GM12878 (cell line): ENCODE results near the gene CHFR. TPM values are rescaled to one million over a fixed set of nuclear protein-coding genes. Genes with fewer than 3 reads are reported as not detected.

ENCODE experiments used
- ATAC-seq: fragments of 200-7000 bp; cut with Tn5 transposase; 3 replicates; pipeline ENCODE4 v1.9.1; 2020; ENCODE audit warnings: mild to moderate bottlenecking, moderate library complexity
- BruUV-seq: library from RNA; stranded (reverse); fragments of 400-500 nt; replicated peaks from 2 replicates; lab custom pipeline; 2021; lab: Mats Ljungman, UMichigan
- CTCF ChIA-PET: fragments of 300-600 bp; sonication (Branson Sonifier 250); formaldehyde crosslinking; extraction: SDS; loops from one replicate; lab custom pipeline; 2021; ENCODE audit warnings: inconsistent platforms; lab: Yijun Ruan, JAX
- POLR2A ChIA-PET: fragments of 350-600 bp; formaldehyde crosslinking; extraction: SDS; loops from one replicate; lab custom pipeline; 2021; ENCODE audit warnings: inconsistent platforms; lab: Charles Lee
- RAD21 ChIA-PET: fragments of 300-600 bp; sonication (Branson Sonifier 250); formaldehyde crosslinking; loops from one replicate; lab custom pipeline; 2023; ENCODE audit warnings: antibody characterized with exemption; ENCODE audit not compliant: unreplicated experiment; lab: Charles Lee
- SMC1A ChIA-PET: fragments of 300-600 bp; sonication (Branson Sonifier 250); formaldehyde crosslinking; loops from one replicate; lab custom pipeline; 2023; ENCODE audit not compliant: unreplicated experiment, uncharacterized antibody; lab: Charles Lee
- DNase-seq: peaks from one replicate; pipeline ENCODE4 v3.0.0-alpha.2; 2011; ENCODE audit warnings: low read depth, low spot score
- FAIRE-seq: peaks from 3 replicates; lab custom pipeline; 2011; peaks lifted over from hg19 to GRCh38; lab: Jason Lieb, UNC
- H2AFZ ChIP-seq: 2 replicates; pipeline ENCODE4 v1.6.0; 2011; ENCODE audit warnings: low read depth, low read length, control low read depth; ENCODE audit not compliant: control insufficient read depth
- H3K27ac ChIP-seq: 2 replicates; pipeline ENCODE4 v1.5.1; 2011; ENCODE audit warnings: control low read depth; ENCODE audit not compliant: control insufficient read depth, insufficient read depth
- H3K27me3 ChIP-seq, 2 experiments: replicated peaks in 1 of 2; 2 replicates each; pipeline versions ENCODE4 v1.6.0 to v1.6.1; 2011; ENCODE audit warnings: low read length in 1 of 2; ENCODE audit not compliant: control insufficient read depth in 2 of 2, insufficient read depth in 2 of 2
- H3K36me3 ChIP-seq, 2 experiments: 2 replicates each; pipeline ENCODE4 v1.5.1; 2011; ENCODE audit warnings: low read length in 1 of 2; ENCODE audit not compliant: control insufficient read depth in 2 of 2, insufficient read depth in 2 of 2
- H3K4me1 ChIP-seq: 2 replicates; pipeline ENCODE4 v1.6.1; 2011; ENCODE audit warnings: mild to moderate bottlenecking, low read length, moderate library complexity, mixed read lengths; ENCODE audit not compliant: control insufficient read depth, insufficient read depth
- H3K4me2 ChIP-seq: 2 replicates; pipeline ENCODE4 v1.6.0; 2011; ENCODE audit warnings: control low read depth; ENCODE audit not compliant: control insufficient read depth, insufficient read depth
- H3K4me3 ChIP-seq: fragments of 200-600 bp; sonication (generic); 2 replicates; pipeline ENCODE4 v1.5.1; 2016
- H3K79me2 ChIP-seq: 2 replicates; pipeline ENCODE4 v1.6.0; 2011; ENCODE audit warnings: low read length; ENCODE audit not compliant: control insufficient read depth, insufficient read depth
- H3K9ac ChIP-seq: 2 replicates; pipeline ENCODE4 v1.8.0; 2011; ENCODE audit warnings: low read length, control low read depth, mixed read lengths; ENCODE audit not compliant: control insufficient read depth, insufficient read depth
- H3K9me3 ChIP-seq: replicated peaks from 3 replicates; pipeline ENCODE4 v1.5.1; 2011; ENCODE audit warnings: mild to moderate bottlenecking, low read length; ENCODE audit not compliant: control insufficient read depth, insufficient read depth
- H4K20me1 ChIP-seq: 2 replicates; pipeline ENCODE4 v1.6.0; 2011; ENCODE audit not compliant: control insufficient read depth, insufficient read depth
- CBX3 ChIP-seq: fragments of 200-600 bp; sonication (generic); IDR thresholded peaks from 2 replicates; pipeline ENCODE4 v1.6.1; 2016; ENCODE audit warnings: low read depth, borderline replicate concordance
- CBX5 ChIP-seq: sonication (generic); IDR thresholded peaks from 2 replicates; pipeline ENCODE4 v1.6.1; 2016; ENCODE audit warnings: low read depth, moderate library complexity, mild to moderate bottlenecking, inconsistent platforms
- FOXK2 ChIP-seq: fragments of 450-650 bp; IDR thresholded peaks from 2 replicates; pipeline ENCODE4 v1.6.1; 2017; ENCODE audit warnings: mild to moderate bottlenecking, moderate library complexity
- IRF4 ChIP-seq: IDR thresholded peaks from 2 replicates; pipeline ENCODE4 v1.6.1; 2011; ENCODE audit warnings: low read depth, low read length
- KAT2A ChIP-seq: conservative IDR thresholded peaks from 2 replicates; pipeline ENCODE4 v1.6.1; 2011; ENCODE audit warnings: low read depth, low read length; ENCODE audit not compliant: control insufficient read depth
- ZBTB4 ChIP-seq: fragments of 450-650 bp; formaldehyde crosslinking; IDR thresholded peaks from 2 replicates; pipeline ENCODE4 v1.4.0; 2022; ENCODE audit warnings: mild to moderate bottlenecking, moderate library complexity
- WGBS: methylation state at CpG from one replicate; pipeline ENCODE4 v1.1.6; 2016; ENCODE audit warnings: low lambda C conversion rate; ENCODE audit not compliant: insufficient replicate concordance, insufficient coverage; ENCODE audit errors: missing lambda C conversion rate; 5-methylcytosine and 5-hydroxymethylcytosine counted together
- in situ Hi-C: fragments of 300-500 bp; cut with MboI; formaldehyde crosslinking; loops from 9 replicates; pipeline ENCODE4 v1.14.3; 2018; ENCODE audit warnings: mixed read lengths
- intact Hi-C: fragments of 100-400 bp; cut with micrococcal nuclease; formaldehyde crosslinking; loops from one replicate; pipeline ENCODE4 v1.14.2; 2022; ENCODE audit not compliant: unreplicated experiment
- polyA plus RNA-seq, 11 experiments: library from polyadenylated mRNA; depleted of rRNA in 4 of 11; unstranded in 6 of 11; stranded (reverse) in 5 of 11; fragments of >200 nt; fragmentation: Nextera tagmentation in 4 of 11; fragmentation: Illumina TruSeq in 1 of 11; extraction: Ambion mirVana in 4 of 11; extraction: Trizol in 1 of 11; gene quantifications; 1 replicate in 1 of 11; 2 replicates in 10 of 11; pipeline versions ENCODE4 v1.2.1 to v1.2.3, GENCODE V29; 2011 to 2016; ENCODE audit warnings: inconsistent platforms in 2 of 11, missing spikeins in 2 of 11, low read depth in 1 of 11
- total RNA-seq, 4 experiments: library from RNA; depleted of rRNA in 3 of 4; stranded (reverse); fragments of >200 nt in 3 of 4; fragmentation: Illumina TruSeq in 1 of 4; extraction: Trizol in 1 of 4; gene quantifications; 2 replicates each; pipeline versions ENCODE4 v1.2.1 to v1.2.3, GENCODE V29; 2013 to 2021
- TF ChIP-seq, protein P1 (sequence below): fragments of 450-650 bp; IDR thresholded peaks from 2 replicates; pipeline ENCODE4 v1.6.1; 2017; ENCODE audit warnings: borderline replicate concordance
- TF ChIP-seq, protein P2 (sequence below): IDR thresholded peaks from 2 replicates; pipeline ENCODE4 v1.6.1; 2012; ENCODE audit warnings: improper control_type of control experiment, low read depth, low read length; ENCODE audit not compliant: insufficient replicate concordance

The CHFR gene
- total and polyA plus RNA-seq, 10 of the 15 experiments (the other 5 are each of a cell fraction or from before 2014, with no cell fraction given) = 1.1 to 49.4 (median 34.4) TPM

DNA sequence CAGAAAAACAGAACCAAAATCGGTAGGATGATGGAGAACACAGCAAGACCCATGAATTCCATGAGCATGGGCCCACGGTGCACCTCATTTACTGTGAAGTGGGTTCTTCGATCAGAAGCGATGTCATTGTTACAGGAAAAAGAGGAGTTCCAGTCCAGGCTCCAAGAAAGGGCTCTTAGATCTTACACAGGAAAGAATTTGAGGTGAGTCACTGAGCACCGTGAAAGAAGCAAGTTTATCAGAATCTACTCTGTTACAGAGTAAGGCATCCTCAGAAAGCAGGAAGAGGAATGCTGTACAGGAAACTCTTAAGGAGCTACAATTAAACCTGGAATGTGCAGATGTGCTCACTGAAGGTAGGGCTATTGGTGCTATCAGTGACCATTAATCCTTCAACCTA is 11.6 kb upstream of the CHFR start (continued):
- TF ChIP-seq, protein P1, sequence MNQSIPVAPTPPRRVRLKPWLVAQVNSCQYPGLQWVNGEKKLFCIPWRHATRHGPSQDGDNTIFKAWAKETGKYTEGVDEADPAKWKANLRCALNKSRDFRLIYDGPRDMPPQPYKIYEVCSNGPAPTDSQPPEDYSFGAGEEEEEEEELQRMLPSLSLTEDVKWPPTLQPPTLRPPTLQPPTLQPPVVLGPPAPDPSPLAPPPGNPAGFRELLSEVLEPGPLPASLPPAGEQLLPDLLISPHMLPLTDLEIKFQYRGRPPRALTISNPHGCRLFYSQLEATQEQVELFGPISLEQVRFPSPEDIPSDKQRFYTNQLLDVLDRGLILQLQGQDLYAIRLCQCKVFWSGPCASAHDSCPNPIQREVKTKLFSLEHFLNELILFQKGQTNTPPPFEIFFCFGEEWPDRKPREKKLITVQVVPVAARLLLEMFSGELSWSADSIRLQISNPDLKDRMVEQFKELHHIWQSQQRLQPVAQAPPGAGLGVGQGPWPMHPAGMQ = no peak

- 88% methylated on average over 6 of the region's 6 CpGs for WGBS
- H3K79me2 ChIP-seq = peaks cover 5% of the 10 kb centered on the region
- ChIA-PET CTCF (no interaction called here), RAD21 (no interaction called here), SMC1A (no interaction called here), POLR2A (no interaction called here)
- no peak overlapping the region for H3K9ac ChIP-seq
- H4K20me1 ChIP-seq = no peaks in the 10 kb centered on the region
- H2AFZ ChIP-seq = no peak overlapping the region
- FAIRE-seq (no peak), ATAC-seq (no peak), DNase-seq (no peak)
- no peak overlapping the region for H3K4me2 ChIP-seq
- no peaks in the 10 kb centered on the region for H3K27me3 ChIP-seq
- intact Hi-C loops (no loop called here), in situ Hi-C loops (no loop called here)
- peaks cover 12% of the 10 kb centered on the region for H3K9me3 ChIP-seq
- no TSS peak for BruUV-seq
- H3K36me3 ChIP-seq = peaks cover 0 to 3% of the 10 kb centered on the region in 2 experiments; a peak in 1 of 4 replicates
- 0 out of 2 replicates have a peak overlapping the region, but pooled peaks have one; percentile 19 for H3K4me3 ChIP-seq
- no peak overlapping the region for H3K27ac ChIP-seq
- H3K4me1 ChIP-seq = no peaks in the 10 kb centered on the region
- TF ChIP-seq ZBTB4 (CRISPR knock-in tag) (no peak), FOXK2 (no peak), KAT2A (no peak), CBX3 (no peak), IRF4 (no peak), CBX5 (no peak)
- TF ChIP-seq, protein P2, sequence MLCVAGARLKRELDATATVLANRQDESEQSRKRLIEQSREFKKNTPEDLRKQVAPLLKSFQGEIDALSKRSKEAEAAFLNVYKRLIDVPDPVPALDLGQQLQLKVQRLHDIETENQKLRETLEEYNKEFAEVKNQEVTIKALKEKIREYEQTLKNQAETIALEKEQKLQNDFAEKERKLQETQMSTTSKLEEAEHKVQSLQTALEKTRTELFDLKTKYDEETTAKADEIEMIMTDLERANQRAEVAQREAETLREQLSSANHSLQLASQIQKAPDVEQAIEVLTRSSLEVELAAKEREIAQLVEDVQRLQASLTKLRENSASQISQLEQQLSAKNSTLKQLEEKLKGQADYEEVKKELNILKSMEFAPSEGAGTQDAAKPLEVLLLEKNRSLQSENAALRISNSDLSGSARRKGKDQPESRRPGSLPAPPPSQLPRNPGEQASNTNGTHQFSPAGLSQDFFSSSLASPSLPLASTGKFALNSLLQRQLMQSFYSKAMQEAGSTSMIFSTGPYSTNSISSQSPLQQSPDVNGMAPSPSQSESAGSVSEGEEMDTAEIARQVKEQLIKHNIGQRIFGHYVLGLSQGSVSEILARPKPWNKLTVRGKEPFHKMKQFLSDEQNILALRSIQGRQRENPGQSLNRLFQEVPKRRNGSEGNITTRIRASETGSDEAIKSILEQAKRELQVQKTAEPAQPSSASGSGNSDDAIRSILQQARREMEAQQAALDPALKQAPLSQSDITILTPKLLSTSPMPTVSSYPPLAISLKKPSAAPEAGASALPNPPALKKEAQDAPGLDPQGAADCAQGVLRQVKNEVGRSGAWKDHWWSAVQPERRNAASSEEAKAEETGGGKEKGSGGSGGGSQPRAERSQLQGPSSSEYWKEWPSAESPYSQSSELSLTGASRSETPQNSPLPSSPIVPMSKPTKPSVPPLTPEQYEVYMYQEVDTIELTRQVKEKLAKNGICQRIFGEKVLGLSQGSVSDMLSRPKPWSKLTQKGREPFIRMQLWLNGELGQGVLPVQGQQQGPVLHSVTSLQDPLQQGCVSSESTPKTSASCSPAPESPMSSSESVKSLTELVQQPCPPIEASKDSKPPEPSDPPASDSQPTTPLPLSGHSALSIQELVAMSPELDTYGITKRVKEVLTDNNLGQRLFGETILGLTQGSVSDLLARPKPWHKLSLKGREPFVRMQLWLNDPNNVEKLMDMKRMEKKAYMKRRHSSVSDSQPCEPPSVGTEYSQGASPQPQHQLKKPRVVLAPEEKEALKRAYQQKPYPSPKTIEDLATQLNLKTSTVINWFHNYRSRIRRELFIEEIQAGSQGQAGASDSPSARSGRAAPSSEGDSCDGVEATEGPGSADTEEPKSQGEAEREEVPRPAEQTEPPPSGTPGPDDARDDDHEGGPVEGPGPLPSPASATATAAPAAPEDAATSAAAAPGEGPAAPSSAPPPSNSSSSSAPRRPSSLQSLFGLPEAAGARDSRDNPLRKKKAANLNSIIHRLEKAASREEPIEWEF = no peak
Measured at GRCh38 chr12:132888852-132889251, 1.4 kb upstream of the CHFR start.
